Neural cell (in vitro differentiated cells): ENCODE results near the gene ARHGAP45. TPM values are rescaled to one million over a fixed set of nuclear protein-coding genes. Genes with fewer than 3 reads are reported as not detected.

Experiments
- H2AFZ ChIP-seq: fragments of 200-600, 300-800 bp; sonication (generic), shearing (Covaris generic); 2 replicates; pipeline ENCODE4 v1.6.0; 2014; ENCODE audit warnings: low read depth, mild to moderate bottlenecking, antibody characterized with exemption, low read length, moderate library complexity
- H3F3A ChIP-seq: fragments of 200-600 bp; shearing (Covaris generic); 2 replicates; pipeline ENCODE4 v1.6.1; 2016; ENCODE audit warnings: mild to moderate bottlenecking, moderate library complexity, mixed read lengths, antibody characterized with exemption, low read length; ENCODE audit not compliant: insufficient read depth, poor library complexity, severe bottlenecking
- H3K27ac ChIP-seq: fragments of 200-600, 300-800 bp; sonication (generic), shearing (Covaris generic); 2 replicates; pipeline ENCODE4 v1.5.1; 2014; ENCODE audit warnings: mild to moderate bottlenecking, low read length, moderate library complexity
- H3K27me3 ChIP-seq: fragments of 300-800, 200-600 bp; sonication (generic), shearing (Covaris generic); 2 replicates; pipeline ENCODE4 v1.6.0; 2014; ENCODE audit warnings: mild to moderate bottlenecking, low read depth, low read length, moderate library complexity; ENCODE audit not compliant: insufficient read depth
- H3K36me3 ChIP-seq: fragments of 300-800, 200-600 bp; sonication (generic), shearing (Covaris generic); 2 replicates; pipeline ENCODE4 v1.5.1; 2014; ENCODE audit warnings: mild to moderate bottlenecking, antibody characterized with exemption, low read length, moderate library complexity; ENCODE audit not compliant: insufficient read depth
- H3K4me2 ChIP-seq: fragments of 300-800, 200-600 bp; sonication (generic), shearing (Covaris generic); 2 replicates; pipeline ENCODE4 v1.6.0; 2014; ENCODE audit warnings: mild to moderate bottlenecking, low read length
- H3K4me3 ChIP-seq: fragments of 300-800, 200-600 bp; sonication (generic), shearing (Covaris generic); 2 replicates; pipeline ENCODE4 v1.5.1; 2014; ENCODE audit warnings: mild to moderate bottlenecking, low read length, moderate library complexity
- H3K79me2 ChIP-seq: fragments of 200-600 bp; shearing (Covaris generic); replicated peaks from 2 replicates; pipeline ENCODE4 v1.6.0; 2014; ENCODE audit warnings: mild to moderate bottlenecking, low read length, moderate library complexity; ENCODE audit not compliant: insufficient read depth
- H3K9ac ChIP-seq: fragments of 300-800, 200-600 bp; sonication (generic), shearing (Covaris generic); 2 replicates; pipeline ENCODE4 v1.6.1; 2016; ENCODE audit warnings: mild to moderate bottlenecking, low read length, mixed read lengths
- H3K9me2 ChIP-seq: fragments of 200-600 bp; shearing (Covaris generic); 2 replicates; pipeline ENCODE4 v1.6.1; 2016; ENCODE audit warnings: mild to moderate bottlenecking, low read length, mixed read lengths; ENCODE audit not compliant: insufficient read depth
- H3K9me3 ChIP-seq: fragments of 200-600, 300-800 bp; sonication (generic), shearing (Covaris generic); 2 replicates; pipeline ENCODE4 v1.6.1; 2016; ENCODE audit warnings: mild to moderate bottlenecking, mixed run types, low read length, moderate library complexity, mixed read lengths
- H4K20me1 ChIP-seq: fragments of 200-600 bp; shearing (Covaris generic); 2 replicates; pipeline ENCODE4 v1.6.1; 2016; ENCODE audit warnings: mild to moderate bottlenecking, mixed run types; ENCODE audit not compliant: insufficient read depth
- EP300 ChIP-seq: fragments of 450-650 bp; conservative IDR thresholded peaks from 2 replicates; pipeline ENCODE4 v1.6.1; 2014; ENCODE audit warnings: antibody characterized with exemption, mild to moderate bottlenecking, moderate library complexity; ENCODE audit not compliant: poor library complexity, severe bottlenecking
- EZH2 ChIP-seq: fragments of 200-600, 300-800 bp; shearing (Covaris generic), sonication (generic); IDR thresholded peaks from 2 replicates; pipeline ENCODE4 v1.6.1; 2014; ENCODE audit warnings: antibody characterized with exemption, low read length, borderline replicate concordance, mild to moderate bottlenecking; ENCODE audit not compliant: insufficient read depth, poor library complexity, severe bottlenecking
- MXI1 ChIP-seq: fragments of 450-650 bp; conservative IDR thresholded peaks from 2 replicates; pipeline ENCODE4 v1.6.1; 2014; ENCODE audit warnings: antibody characterized with exemption, mild to moderate bottlenecking; ENCODE audit not compliant: poor library complexity, severe bottlenecking
- POLR2AphosphoS5 ChIP-seq: IDR thresholded peaks from 2 replicates; pipeline ENCODE4 v1.6.1; 2012
- RAD21 ChIP-seq: fragments of 450-650 bp; conservative IDR thresholded peaks from 2 replicates; pipeline ENCODE4 v1.6.1; 2014; ENCODE audit warnings: antibody characterized with exemption, mild to moderate bottlenecking, moderate library complexity
- SMC3 ChIP-seq: fragments of 450-650 bp; conservative IDR thresholded peaks from 2 replicates; pipeline ENCODE4 v1.6.1; 2014; ENCODE audit warnings: antibody characterized with exemption, mild to moderate bottlenecking, moderate library complexity; ENCODE audit not compliant: poor library complexity
- TAF1 ChIP-seq: IDR thresholded peaks from 2 replicates; pipeline ENCODE4 v1.6.1; 2012; ENCODE audit warnings: low read depth
- polyA plus RNA-seq: library from polyadenylated mRNA; depleted of rRNA; stranded (reverse); fragments of >200 nt; gene quantifications from 2 replicates; pipeline ENCODE4 v1.2.3, GENCODE V29; 2014
- TF ChIP-seq, protein P1 (sequence below): fragments of 450-650 bp; IDR thresholded peaks from 2 replicates; pipeline ENCODE4 v1.5.1; 2014; ENCODE audit warnings: antibody characterized with exemption, mild to moderate bottlenecking, moderate library complexity; ENCODE audit not compliant: poor library complexity, severe bottlenecking
- TF ChIP-seq, protein P2 (sequence below): IDR thresholded peaks from 2 replicates; pipeline ENCODE4 v1.6.1; 2012; ENCODE audit warnings: borderline replicate concordance

ARHGAP45 gene
- polyA plus RNA-seq, 1 donor from 2014 or later: 3.3 TPM

DNA sequence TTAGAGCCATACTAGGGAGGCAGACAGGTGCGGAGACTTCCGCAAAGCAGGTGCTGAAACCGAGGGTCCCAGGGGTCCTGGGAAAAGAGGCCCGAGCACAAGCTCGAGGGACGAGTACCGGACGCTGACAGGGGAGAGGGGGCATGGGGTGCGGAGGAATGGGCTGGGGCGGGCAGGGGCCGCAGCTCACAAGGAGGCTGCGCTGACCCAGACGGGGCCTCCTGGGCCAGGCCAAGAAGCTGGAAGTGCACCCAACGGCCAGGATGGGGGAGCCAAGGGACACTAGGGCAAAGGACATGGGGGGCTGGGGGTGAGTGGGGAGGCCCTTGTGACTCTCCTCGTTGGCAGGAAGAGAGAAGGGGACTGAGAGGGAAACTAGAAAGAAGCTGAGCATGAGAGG, 26.4 kb downstream of the ARHGAP45 start:
- Histone ChIP-seq H3K27me3 (no peaks in the 10 kb centered on the region), H4K20me1 (peaks cover 3% of the 10 kb centered on the region), H3K4me3 (peak overlapping the region; percentile 95), H3K4me2 (no peak overlapping the region), H3K27ac (no peak overlapping the region), H3K36me3 (no peaks in the 10 kb centered on the region), H2AFZ (no peak overlapping the region), H3K9me3 (no peaks in the 10 kb centered on the region), H3K79me2 (peaks cover 14% of the 10 kb centered on the region), H3K9ac (no peak overlapping the region), H3K9me2 (no peaks in the 10 kb centered on the region), H3F3A (no peaks in the 10 kb centered on the region)
- TF ChIP-seq, protein P1, sequence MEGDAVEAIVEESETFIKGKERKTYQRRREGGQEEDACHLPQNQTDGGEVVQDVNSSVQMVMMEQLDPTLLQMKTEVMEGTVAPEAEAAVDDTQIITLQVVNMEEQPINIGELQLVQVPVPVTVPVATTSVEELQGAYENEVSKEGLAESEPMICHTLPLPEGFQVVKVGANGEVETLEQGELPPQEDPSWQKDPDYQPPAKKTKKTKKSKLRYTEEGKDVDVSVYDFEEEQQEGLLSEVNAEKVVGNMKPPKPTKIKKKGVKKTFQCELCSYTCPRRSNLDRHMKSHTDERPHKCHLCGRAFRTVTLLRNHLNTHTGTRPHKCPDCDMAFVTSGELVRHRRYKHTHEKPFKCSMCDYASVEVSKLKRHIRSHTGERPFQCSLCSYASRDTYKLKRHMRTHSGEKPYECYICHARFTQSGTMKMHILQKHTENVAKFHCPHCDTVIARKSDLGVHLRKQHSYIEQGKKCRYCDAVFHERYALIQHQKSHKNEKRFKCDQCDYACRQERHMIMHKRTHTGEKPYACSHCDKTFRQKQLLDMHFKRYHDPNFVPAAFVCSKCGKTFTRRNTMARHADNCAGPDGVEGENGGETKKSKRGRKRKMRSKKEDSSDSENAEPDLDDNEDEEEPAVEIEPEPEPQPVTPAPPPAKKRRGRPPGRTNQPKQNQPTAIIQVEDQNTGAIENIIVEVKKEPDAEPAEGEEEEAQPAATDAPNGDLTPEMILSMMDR: no peak
- TF ChIP-seq RAD21 (no peak), EP300 (no peak), MXI1 (no peak), TAF1 (no peak), SMC3 (no peak), POLR2AphosphoS5 (no peak), EZH2 (no peak)
- TF ChIP-seq, protein P2, sequence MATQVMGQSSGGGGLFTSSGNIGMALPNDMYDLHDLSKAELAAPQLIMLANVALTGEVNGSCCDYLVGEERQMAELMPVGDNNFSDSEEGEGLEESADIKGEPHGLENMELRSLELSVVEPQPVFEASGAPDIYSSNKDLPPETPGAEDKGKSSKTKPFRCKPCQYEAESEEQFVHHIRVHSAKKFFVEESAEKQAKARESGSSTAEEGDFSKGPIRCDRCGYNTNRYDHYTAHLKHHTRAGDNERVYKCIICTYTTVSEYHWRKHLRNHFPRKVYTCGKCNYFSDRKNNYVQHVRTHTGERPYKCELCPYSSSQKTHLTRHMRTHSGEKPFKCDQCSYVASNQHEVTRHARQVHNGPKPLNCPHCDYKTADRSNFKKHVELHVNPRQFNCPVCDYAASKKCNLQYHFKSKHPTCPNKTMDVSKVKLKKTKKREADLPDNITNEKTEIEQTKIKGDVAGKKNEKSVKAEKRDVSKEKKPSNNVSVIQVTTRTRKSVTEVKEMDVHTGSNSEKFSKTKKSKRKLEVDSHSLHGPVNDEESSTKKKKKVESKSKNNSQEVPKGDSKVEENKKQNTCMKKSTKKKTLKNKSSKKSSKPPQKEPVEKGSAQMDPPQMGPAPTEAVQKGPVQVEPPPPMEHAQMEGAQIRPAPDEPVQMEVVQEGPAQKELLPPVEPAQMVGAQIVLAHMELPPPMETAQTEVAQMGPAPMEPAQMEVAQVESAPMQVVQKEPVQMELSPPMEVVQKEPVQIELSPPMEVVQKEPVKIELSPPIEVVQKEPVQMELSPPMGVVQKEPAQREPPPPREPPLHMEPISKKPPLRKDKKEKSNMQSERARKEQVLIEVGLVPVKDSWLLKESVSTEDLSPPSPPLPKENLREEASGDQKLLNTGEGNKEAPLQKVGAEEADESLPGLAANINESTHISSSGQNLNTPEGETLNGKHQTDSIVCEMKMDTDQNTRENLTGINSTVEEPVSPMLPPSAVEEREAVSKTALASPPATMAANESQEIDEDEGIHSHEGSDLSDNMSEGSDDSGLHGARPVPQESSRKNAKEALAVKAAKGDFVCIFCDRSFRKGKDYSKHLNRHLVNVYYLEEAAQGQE: no peak

DNA sequence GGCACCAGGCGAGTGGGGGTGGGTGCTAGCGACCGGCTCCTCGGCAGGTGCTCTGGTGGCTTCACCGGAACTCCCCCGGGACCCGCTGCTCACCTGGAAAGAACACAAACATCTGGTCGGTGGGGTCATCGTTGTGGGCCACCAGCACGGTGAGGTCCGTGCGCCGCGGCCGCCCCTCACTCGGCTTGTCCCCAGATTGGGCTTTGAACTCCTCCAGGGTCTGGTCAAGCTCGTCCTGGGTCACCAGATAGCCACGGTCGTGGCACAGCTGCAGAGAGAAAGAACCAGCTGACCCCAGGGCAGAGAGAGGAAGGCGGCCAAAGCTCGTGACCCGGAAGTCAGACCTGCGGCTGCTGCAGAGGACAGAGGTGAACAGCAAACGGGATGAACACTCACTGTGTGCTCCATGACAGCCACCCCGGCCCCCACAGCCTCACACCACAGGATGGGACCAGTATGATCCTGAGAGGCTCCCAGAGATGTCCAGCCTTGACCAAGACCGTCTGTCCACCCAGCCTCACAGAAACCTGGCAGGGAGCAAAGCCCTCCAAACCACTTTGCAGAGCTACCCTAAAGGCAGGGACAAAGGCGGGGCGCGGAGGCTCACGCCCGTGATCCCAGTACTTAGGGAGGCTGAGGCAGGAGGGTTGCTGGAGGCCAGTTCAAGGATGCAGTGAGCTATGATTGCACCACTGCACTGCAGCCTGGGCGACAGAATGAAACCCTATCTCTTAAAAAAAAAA, 27.0 kb downstream of the ARHGAP45 start:
- Histone ChIP-seq H3K27me3 (no peaks in the 10 kb centered on the region), H3K27ac (peak overlapping the region; percentile 67), H3K4me3 (peak overlapping the region; percentile 95), H3K9ac (peak overlapping the region; percentile 85), H3K9me2 (no peaks in the 10 kb centered on the region), H3F3A (no peaks in the 10 kb centered on the region), H4K20me1 (peaks cover 3% of the 10 kb centered on the region), H3K79me2 (peaks cover 14% of the 10 kb centered on the region), H3K4me2 (peak overlapping the region; percentile 65), H3K9me3 (no peaks in the 10 kb centered on the region), H2AFZ (no peak overlapping the region), H3K36me3 (no peaks in the 10 kb centered on the region)
- TF ChIP-seq RAD21 (no peak), POLR2AphosphoS5 (no peak), EZH2 (no peak), TAF1 (no peak), MXI1 (no peak), SMC3 (no peak), EP300 (no peak)
- TF ChIP-seq, protein P2: no peak
- TF ChIP-seq, protein P1: no peak
